Suprapubic skin (tissue), 3 donors: Measurements from ENCODE around the gene NUP188.

Experiments used
- CTCF ChIP-seq, 2 donors: fragments of 200-600 bp in 1 of 2; fragments of 450-650 bp in 1 of 2; sonication (generic) in 1 of 2; IDR thresholded peaks; one replicate each; pipeline ENCODE4 v1.5.1; 2016 to 2019; ENCODE audit warnings: antibody characterized with exemption in 2 of 2, mild to moderate bottlenecking in 1 of 2, moderate library complexity in 1 of 2
- EP300 ChIP-seq: sonication (generic); formaldehyde crosslinking; IDR thresholded peaks from one replicate; pipeline ENCODE4 v1.6.1; 2017; ENCODE audit warnings: antibody characterized with exemption

- no peak for TF ChIP-seq CTCF (IDR thresholded peaks at IDR 0.05)
- no peak for TF ChIP-seq EP300
Observed at GRCh38 chr9:128947277-128947526, 297 bp upstream of the NUP188 start.
